ENCODE data around the gene ARHGAP10.

Gene ARHGAP10, protein sequence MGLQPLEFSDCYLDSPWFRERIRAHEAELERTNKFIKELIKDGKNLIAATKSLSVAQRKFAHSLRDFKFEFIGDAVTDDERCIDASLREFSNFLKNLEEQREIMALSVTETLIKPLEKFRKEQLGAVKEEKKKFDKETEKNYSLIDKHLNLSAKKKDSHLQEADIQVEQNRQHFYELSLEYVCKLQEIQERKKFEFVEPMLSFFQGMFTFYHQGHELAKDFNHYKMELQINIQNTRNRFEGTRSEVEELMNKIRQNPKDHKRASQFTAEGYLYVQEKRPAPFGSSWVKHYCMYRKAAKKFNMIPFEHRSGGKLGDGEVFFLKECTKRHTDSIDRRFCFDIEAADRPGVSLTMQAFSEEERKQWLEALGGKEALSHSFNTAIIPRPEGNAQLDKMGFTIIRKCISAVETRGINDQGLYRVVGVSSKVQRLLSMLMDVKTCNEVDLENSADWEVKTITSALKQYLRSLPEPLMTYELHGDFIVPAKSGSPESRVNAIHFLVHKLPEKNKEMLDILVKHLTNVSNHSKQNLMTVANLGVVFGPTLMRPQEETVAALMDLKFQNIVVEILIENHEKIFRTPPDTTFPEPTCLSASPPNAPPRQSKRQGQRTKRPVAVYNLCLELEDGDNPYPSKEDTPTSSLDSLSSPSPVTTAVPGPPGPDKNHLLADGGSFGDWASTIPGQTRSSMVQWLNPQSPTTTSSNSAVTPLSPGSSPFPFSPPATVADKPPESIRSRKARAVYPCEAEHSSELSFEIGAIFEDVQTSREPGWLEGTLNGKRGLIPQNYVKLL

DNA sequence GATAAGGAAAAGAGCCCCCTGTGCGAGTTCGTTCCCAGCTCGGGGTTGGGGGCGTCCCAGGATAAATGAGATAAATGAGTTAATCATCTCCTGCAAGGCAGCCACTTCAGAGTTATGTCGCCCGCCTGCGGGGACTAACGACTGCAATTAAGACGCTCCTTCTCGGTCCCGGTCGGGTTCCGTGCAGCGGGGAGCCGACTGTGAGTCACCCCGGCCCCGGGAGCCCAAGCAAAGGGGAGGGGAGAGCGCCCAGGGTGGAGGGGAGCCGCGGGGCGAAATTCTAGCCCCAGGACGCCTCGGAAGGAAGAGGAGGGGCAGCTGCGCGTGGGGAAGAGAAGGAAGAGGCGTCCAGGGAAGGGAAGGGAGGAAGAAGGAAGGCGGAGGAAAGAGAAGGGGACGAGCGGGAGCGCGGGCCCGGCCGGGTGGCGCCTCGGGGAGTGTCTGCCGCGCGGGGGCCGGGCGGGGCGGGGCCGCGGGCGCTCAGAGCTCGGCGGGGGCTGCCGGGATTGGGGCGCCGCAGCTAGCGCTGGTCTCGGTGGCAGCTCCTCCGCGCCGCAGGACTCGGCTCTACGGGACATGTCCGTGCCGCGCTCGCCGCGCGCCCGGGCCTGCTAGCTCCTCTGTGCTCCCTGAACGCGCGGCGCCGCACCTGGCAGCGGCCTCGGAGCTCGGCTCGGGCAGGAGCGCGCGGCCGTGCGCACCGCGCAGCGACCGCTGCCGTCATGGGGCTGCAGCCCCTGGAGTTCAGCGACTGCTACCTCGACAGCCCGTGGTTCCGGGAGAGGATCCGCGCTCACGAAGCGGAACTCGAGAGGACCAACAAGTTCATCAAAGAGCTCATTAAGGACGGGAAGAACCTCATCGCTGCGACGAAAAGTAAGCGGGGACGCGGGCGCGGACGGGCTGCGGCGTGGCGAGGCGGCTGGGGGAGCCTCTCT, at the start of gene ARHGAP10:
Gene ARHGAP10 (plus strand): TSS at position 509 of the 938 bp plus-strand sequence. CDS start 214 bp downstream, at position 723.
- peak; percentile 23 to 39 (median 36) for DNase-seq

DNA sequence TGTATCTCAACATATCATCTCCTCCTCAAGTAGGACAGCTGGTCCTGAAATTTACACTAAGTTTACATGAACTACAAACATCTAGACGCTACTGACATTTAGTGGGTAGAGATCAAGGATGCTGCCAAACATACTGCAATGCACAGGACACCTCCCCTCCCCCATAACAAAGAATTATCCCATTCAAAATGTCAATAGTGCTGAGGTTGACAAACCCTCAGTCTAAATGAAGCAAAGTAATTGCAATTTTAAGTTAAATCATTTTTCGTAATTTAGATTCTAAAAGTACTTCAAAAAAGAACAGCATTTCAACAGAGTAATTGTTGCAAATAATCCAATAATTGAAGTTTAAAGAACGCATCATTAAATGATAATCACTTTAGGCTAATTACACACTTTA, 49.1 kb upstream of the ARHGAP10 start:
- no peak for DNase-seq

DNA sequence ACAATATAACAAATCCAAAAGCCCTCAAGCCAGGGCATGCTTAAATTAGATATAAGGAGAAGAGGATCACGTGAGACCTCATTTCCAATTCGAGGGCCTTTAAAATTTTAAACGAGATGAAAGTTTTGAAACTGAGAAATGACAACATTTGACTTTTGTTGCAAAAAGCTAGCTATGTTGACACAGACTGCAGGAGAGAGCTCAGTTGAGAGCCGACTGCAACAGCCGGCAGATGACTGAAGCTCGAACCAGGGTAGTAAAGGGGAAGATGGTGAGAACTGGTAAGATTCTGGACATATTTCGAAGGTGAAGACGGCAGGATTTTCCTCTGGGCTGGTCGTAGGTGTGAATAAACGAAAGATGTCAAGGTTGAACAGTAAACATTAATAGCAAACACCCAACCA, 48.7 kb upstream of the ARHGAP10 start:
- no peak for DNase-seq

DNA sequence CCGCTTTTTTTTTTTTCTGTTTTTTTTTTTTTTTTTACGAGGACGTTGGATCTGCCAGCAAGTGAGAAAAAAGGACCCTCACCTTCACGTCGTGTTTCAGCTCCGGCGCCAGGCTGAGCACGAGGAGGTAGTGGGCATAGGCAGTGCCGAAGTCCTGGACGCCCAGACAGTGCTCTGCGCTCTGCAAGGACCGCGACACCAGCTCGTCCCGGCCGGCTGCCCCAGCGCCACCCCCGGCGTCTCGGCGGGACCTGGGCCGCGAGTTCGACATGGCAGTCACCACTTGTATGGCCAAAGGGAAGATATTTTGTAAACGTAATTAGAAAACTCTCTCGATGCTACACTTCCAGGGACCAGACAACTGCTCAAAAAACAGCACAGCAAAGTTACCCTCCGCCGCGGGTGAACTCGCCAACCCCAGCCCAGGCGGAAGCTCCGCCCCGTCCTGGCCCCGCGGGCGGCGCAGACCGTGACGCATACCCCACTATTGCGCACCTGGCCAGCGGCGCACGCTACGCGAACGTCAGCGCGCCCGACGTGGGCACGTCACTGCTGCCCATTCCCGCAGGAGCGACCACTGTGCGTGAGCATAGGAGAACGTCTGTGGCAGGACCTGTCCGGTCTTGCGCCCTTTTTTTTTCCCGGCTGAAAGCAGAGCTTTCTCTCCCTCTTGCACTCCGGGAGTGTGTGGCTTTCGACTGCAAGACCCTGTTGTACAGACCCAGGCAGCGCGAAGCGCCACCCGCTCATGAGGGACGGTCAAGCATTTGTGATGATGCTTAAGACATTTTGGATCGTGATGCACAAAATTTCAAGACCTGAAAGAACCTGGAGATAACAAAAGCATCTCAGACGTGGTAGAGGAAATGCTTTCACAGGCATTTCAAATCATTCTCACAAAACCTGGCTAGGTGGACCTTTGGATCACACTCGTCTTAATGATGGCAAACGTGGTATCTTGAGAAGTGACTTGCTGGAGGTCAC, 47.9 kb upstream of the ARHGAP10 start, which contains the start of gene PRMT9:
Gene PRMT9 (minus strand): TSS at position 447 of the 984 bp plus-strand sequence. CDS start 176 bp downstream, at position 271.
- DNase-seq = peak; percentile 70 to 79 (median 74)

DNA sequence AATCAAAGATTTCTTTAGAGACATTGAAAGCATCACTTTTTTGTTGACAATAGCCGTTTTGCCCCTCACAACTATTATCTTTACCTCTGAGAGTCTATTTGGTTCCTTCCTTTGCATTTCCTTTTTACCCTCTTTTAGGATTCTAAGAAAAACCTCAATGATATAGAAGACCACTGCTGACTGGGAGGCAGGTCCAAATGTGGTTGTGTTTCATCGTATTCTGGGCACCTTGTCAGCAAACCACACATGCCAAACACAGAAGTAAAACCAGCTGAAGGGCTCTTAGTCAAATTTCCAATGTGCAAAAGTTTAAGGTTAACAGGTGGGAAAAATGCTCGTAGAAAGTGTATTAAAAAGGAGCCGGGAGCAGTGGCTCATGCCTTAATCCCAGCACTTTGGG, 42.8 kb upstream of the ARHGAP10 start:
- DNase-seq = no peak

DNA sequence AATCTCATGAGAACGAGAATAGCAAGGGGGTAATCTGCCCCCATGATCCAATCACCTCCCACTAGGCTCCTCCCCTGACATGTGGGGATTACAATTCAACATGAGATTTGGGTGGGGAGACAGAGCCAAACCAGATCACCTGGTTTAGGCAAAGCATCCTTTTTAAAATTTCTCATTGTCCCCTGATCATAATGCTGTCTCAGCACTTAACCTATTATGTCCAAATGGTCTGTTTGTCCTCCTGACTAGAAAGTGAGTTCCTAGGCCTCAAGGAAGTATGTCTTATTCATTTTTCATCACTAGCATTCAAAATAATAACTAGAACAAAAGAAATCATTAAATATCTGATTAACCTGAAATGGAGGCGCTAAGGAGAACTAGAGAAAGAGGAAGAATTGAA, 40.1 kb upstream of the ARHGAP10 start:
- DNase-seq = no peak

DNA sequence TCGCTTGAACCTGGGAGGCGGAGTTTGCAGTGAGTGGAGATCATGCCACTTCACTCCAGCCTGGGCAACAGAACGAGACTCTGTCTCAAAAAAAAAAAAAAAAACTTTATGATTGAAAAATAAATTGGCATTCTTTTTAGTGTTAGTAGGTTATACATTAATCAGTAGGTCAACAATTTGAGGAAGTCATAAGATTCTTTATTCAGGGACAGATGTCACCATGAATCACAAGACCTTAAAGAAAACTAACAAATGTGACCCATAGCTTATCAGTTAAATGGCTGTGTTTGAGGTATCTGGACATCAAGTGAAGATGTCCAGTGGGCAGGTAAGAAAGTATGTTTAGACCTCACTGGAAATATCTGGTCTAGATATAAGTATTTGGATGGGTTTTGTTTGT, 38.7 kb upstream of the ARHGAP10 start:
- DNase-seq = no peak

DNA sequence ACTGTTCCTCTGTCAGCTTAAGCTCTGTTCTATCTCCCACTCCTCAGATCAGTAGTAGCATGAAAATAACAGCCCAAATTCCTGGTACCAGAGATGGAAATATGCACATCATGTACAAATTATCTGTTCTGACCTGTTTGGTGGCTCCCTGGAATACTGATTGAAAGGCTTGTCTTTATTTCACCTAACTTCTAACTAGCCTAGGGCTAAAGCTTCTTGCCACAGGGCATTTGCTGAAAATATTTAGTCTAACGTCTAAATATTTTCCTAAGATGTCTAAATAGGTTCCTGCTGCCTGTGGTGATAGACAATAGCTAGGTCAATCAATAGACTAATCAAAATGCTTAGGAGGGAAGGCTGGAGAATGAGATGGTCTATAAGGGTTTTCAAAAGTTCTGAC, 35.0 kb upstream of the ARHGAP10 start:
- no peak for DNase-seq

DNA sequence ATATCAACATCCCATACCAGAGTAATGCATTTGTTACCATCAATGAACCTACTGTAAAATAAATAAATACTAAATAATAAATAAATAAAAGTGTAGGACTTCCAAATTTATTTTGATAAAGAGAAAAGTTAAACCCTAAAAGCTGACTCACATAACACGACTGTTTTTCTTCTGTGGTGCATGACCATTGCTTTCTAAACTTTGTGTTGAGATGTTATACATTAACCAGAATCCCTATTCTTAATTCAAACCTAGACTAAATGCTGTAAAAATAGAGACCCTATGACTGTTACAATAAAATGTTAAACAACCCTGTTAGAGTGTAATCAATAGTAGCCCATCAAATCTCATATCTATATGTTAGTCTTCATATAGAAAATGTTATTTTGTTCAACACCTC, 27.0 kb upstream of the ARHGAP10 start:
- DNase-seq = no peak

DNA sequence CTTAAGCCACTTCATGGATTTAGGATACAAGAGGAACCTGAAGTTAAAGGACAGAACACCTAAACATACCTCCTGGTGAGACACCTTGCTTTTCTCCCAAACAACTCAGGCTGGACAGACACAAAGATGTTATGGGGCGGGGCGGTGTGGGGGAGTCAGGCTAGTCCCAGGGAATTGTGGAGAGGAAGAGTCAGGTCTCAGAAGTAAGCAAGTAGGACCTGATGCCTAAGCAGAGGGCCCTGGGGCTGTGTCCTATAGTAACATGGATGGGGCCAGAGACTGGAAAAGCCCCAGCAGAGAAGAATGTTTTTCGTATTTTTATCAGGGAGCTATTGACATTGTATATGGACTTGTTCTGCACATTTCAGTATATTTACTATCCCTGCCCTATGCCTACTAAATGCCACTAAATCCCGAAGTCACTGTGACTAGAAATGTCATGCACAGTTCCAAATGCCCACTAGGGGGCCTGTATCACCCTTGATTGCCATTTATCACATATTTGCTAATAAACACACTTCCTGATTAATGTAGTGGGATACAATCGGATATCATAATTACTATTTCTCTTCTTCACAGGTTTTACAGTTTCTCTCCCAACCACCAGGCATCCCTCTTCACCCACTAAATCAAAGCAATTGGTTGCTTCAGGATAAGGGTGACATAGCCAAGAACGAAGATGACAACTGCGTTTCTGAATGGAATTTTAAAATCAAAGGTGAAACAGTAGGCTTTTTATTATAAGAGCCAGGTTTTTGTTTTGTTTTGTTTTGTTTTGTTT, 23.8 kb upstream of the ARHGAP10 start:
- peak; percentile 1 to 23 (median 14) for DNase-seq

DNA sequence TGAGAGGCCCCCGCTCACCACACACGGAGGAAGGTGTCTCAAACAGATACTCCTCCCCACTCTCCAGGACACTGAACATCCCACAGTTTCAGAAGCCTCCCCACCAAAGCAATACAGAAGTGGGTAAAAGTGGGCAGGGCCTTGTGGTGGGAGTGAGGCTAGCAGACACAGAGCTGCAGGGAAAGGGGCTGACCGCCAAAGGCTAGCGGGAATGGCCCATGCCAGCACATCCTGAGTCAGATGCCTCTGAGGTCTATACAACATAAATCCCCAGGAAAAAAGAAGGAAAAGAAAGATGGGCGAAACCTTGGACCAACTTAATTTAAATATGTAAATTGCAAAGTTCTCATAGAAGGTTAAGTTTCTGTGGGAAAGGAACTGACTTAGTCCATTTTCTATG, 21.9 kb upstream of the ARHGAP10 start:
- DNase-seq = no peak

DNA sequence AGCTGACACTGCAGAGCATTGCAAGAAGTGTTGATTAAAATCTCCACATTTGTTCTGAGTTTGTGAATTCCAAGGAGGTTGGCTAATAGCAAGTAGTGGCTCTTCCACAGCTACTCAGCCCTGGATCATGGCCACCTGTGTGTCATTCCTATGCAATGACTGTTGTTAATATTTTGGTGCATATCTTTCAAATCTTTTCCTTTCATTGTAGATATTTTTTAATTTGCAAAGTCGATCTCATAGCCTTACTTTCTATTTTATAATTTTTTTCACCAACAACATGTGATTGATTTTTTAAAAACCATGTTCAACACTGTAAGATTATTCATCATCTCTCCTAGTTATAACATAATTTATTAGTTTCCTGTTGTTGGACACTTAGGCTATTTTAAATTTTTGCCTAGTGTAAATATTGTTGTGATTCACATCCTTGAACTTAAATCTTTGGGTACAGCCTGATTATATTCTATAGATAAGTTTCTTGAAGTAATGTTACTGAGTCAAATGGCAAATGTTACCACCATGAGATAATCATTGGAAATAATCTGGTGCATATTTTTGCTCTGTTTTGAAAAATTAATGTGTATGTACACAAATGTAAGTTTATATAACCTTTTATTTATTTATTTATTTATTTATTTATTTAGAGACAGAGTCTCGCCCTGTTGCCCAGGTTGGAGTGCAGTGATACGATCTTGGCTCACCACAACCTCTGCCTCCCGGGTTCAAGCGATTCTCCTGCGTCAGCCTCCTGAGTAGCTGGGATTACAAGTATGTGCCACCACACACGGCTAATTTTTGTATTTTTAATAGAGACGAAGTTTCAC, 17.1 kb upstream of the ARHGAP10 start:
- no peak for DNase-seq

DNA sequence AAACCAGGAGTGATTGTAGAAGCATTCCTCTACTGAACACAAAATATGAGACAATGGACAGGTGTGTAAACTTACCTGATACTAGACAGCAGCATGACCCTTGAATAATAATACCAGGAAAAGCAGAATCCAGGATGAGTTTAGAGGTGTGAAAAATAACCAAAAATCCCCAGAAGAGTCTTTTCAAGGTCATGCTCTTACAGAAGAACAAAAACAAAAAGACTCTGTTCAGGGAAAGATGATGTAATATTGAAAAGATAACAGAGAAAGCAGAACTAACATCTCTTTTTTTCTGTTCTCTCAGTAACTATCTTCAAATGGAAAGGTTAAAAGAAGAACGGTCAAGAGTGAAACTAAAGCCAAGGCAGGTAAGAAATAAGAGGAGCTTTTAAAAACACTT, 14.0 kb upstream of the ARHGAP10 start:
- DNase-seq = no peak

DNA sequence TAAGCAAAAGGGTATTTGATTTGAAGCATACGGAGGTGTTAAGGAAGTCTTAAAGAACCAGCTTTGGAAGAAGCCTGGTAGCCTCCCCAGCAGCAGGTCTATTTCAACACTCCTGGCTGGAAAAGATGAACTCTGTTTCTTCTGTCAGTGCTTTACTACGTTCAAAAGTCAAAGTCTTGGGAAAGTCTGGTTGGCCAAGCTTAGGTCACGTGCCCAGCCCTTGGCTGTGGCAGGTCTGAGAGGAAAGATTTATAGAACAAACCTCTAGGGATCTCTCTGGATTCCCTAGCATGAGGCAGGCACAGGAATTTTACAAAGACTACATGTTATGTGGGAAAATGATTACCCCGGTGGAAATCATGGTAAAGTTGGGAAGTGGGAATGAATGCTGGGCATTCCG, 8.6 kb upstream of the ARHGAP10 start:
- DNase-seq = no peak

DNA sequence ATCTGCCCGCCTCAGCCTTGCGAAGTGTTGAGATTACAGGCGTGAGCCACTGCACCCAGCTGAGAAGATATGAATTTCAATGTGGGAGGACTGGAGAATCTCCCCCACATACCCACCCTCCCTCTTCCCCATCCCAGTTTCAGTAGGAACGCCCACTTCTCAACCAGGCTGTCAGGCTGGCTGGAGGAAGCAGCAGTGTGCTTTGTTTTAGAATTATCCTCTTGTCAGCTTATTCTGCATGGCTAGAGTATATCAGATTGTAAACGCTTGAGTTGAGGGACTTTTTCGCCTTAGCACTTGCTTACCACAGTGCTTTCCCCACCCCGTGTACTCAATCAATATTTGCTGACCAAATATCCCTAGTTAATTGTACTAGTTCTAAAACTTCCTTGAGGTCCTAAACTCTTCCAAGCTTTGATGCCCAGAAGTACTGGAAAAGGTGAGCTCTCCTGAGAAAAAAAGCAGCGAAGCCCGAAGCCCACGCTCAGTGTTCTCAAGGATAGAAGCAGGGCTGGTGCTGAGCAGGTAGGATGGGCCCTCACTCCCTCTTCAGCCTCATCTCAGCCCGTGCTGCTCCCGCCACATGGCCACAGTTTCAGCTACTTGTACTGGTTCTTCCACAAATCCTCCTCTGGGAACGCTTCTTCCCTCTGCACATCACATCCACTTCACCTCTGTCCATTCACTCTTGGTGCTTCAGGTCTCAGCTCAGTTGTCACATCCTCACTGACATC, 7.3 kb upstream of the ARHGAP10 start:
- DNase-seq = no peak

DNA sequence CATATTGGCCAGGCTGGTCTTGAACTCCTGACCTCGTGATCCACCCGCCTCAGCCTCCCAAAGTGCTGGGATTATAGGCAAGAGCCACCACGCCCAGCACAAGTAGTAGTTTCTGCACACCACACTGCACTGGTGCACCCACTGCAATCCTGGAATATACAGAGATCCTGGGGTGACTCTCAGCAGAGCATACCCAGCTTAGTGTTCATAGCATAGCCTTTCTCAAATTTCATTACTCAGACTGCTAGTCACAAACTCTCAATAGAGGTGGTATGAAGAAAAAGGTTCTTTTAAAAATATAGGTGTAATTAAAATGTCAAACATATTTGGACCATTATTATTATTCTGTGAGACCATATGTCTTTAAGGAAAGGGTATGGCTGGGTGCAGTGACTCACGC, 6.2 kb upstream of the ARHGAP10 start:
- DNase-seq = no peak

DNA sequence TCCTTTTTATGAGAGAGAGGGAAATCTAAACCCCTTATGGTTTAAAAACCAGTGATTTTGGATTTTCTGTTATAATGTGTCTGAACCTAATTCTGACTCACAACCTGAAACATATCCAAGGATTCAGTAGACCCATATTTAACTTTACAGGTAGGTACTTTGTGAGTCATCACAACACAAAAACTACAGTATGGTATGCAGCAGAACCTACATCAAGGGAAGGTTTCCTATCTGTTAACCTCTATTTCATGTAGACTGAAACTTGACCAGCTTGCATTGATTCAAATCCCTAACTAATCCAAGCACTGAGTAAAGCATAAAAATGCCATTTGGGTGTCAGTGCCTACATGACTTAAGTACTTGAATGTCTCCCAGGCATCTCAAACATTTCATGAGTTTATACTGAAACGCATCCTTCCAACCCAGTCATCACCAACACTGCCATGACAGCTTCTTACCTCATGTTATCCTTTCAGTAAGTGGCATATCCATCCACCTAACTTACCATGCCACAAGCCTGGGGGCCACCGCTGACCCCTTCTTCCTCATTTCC, 4.3 kb upstream of the ARHGAP10 start:
- no peak for DNase-seq

DNA sequence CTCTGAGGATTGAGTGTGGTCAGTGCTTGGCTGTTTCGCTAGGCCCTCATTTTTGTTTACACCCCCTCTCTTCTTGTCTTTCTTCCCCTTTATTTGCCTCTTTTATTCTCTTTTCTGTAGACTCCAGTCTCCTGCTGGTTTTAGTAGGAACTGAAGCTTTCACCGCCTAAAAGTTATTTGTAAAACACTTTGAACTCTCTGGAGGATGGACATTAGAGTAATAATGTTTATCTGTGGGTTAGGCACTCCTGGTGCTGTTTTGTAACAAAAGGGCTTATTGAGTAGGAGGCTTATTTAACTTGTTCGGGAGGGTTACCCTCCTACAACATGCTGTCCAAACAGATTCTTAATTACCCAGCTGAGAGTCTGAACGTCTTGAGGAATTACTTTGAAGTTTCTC, 1.6 kb upstream of the ARHGAP10 start:
- DNase-seq = no peak
